ENCODE results near the gene ZHX3.

- TF ChIP-seq CTCF (IDR thresholded peaks at IDR 0.05), result no peak
- no peak for TF ChIP-seq POLR2A (IDR thresholded peaks at IDR 0.05)
These were observed 11.3 kb downstream of the ZHX3 start for GRCh38 chr20:41306061-41306727.

Measured in heart left ventricle (tissue), 13 donors.